ENCODE measurements around the gene FBLIM1.
"Not testable (repeated sequence)": the region's sequence is repeated elsewhere in the genome, so short reads cannot be mapped to it uniquely, and the experiment has no call there.

The FBLIM1 gene

DNA sequence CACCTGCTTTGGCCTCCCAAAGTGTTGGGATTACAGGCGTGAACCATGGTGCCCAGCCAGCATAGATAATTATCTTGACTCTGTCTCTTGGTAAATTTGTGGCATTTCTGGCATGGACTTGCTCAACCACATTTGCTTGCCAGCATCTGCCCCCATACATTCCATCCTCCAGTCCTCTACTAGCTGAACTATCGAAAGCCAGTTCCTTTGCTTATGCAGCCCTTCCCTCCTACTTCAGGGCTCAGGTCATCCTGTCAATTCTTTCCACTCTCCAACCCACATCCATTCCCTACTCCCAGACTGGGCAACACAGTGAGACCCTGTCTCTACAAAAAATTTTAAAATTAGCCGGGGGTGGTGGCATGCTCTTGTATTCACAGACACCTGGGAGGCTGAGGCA is 61.9 kb downstream of the FBLIM1 start:
- H3K4me3 ChIP-seq (ENCODE audit: low read length): no peak overlapping the region
- H3K9me3 ChIP-seq (ENCODE audit: control insufficient read depth, low read length): no peaks in the 10 kb centered on the region
- peaks cover 5% of the 10 kb centered on the region for H3K4me1 ChIP-seq (ENCODE audit: control insufficient read depth, insufficient read depth, low read length)
- H3K36me3 ChIP-seq (ENCODE audit: control insufficient read depth, insufficient read depth, low read length): no peaks in the 10 kb centered on the region
- H3K9ac ChIP-seq (ENCODE audit: low read length): no peak overlapping the region
- no peaks in the 10 kb centered on the region for H3K27me3 ChIP-seq (ENCODE audit: control insufficient read depth, insufficient read depth, low read length)

DNA sequence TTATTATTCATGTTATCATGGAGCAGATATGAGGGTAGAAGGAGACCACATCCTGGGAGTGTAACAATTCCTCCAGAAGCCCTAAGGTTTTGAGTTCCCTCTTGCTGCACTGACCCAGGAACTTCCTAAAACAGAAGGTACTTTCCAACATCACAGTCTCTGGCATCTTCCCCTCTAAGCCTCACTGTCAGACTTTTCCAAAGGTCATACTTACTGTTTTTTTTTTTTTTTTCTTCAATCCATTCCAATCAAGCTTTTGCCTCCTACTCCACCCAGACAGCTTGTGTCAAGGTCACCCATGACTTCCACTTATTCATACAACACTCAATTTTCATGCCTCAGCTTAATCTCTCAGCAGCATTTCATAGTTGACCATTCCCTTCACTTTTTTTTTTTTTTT is 67.2 kb downstream of the FBLIM1 start:
- no peaks in the 10 kb centered on the region for H3K36me3 ChIP-seq (ENCODE audit: control insufficient read depth, insufficient read depth, low read length)
- no peaks in the 10 kb centered on the region for H3K27me3 ChIP-seq (ENCODE audit: control insufficient read depth, insufficient read depth, low read length)
- no peak overlapping the region for H3K4me3 ChIP-seq (ENCODE audit: low read length)
- no peaks in the 10 kb centered on the region for H3K9me3 ChIP-seq (ENCODE audit: control insufficient read depth, low read length)
- no peak overlapping the region for H3K9ac ChIP-seq (ENCODE audit: low read length)
- H3K4me1 ChIP-seq (ENCODE audit: control insufficient read depth, insufficient read depth, low read length): peaks cover 5% of the 10 kb centered on the region

DNA sequence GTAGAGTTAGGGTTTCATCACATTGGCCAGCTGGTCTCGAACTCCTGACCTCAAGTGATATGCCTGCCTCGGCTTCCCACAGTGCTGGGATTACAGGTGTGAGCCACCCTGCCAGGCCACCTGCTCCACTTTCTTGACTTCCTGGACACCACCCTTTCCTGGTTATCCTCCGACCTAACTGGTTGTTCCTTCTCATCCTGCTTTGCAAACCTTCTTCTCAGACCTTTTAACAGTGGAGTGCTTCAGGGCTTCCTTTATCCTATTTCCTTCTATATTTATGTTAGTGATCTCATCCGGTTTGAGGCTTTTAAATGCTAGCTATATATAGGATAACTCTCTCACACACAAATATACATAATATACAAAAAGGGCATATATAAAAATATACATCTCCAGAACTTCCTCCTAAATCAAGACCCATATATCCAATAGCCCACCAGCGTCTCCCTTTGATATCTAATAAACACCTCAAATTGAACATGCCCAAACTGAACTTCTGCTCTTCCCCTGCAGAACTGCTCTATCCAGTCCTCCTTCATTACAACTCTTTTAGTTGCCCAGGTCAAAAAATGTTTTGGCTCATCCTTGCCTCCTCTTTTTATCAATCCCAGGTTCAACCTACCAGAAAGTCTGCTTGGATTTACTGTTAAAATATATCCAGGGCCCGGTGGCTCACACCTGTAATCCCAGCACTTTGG is 68.4 kb downstream of the FBLIM1 start:
- Histone ChIP-seq H3K4me1 (ENCODE audit: control insufficient read depth, insufficient read depth, low read length) (peaks cover 5% of the 10 kb centered on the region), H3K36me3 (ENCODE audit: control insufficient read depth, insufficient read depth, low read length) (no peaks in the 10 kb centered on the region)

DNA sequence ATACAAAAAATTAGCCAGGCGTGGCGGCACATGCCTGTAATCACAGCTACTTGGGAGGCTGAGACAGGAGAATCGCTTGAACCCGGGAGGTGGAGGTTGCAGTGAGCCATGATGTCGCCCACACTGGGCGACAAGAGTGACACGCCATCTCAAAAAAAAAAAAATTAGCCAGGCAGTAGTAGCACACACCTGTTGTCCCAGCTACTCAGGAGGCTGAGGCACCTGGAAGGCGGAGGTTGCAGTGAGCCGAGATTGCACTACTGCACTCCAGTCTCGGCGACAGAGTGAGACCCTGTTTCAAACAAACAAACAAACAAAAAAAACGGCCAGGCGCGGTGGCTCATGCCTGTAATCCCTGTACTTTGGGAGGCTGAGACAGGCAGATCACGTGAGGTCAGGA is 69.0 kb downstream of the FBLIM1 start:
- not testable (repeated sequence) for H3K9ac ChIP-seq (ENCODE audit: low read length); H3K4me1 ChIP-seq (ENCODE audit: control insufficient read depth, insufficient read depth, low read length); H3K9me3 ChIP-seq (ENCODE audit: control insufficient read depth, low read length); H3K36me3 ChIP-seq (ENCODE audit: control insufficient read depth, insufficient read depth, low read length); H3K4me3 ChIP-seq (ENCODE audit: low read length); H3K27me3 ChIP-seq (ENCODE audit: control insufficient read depth, insufficient read depth, low read length)

More for the DNA sequence above, 68.4 kb downstream of the FBLIM1 start:
- no peaks in the 10 kb centered on the region for H3K27me3 ChIP-seq (ENCODE audit: control insufficient read depth, insufficient read depth, low read length)
- no peak overlapping the region for H3K4me3 ChIP-seq (ENCODE audit: low read length)
- no peak overlapping the region for H3K9ac ChIP-seq (ENCODE audit: low read length)
- H3K9me3 ChIP-seq (ENCODE audit: control insufficient read depth, low read length): no peaks in the 10 kb centered on the region

DNA sequence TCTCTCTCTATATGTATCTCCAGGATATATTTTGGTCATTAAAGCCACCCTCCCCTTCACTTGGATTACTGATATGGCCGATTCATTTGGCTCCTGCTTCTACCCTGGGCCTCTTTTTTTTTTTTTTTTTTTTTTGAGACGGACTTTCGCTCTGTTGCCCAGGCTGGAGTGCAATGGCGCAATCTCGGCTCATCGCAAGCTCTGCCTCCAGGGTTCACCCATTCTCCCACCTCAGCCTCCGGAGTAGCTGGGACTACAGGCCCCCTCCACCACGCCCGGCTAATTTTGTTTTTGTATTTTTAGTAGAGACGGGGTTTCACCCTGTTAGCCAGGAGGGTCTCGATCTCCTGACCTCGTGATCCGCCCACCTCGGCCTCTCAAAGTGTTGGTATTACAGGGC is 70.3 kb downstream of the FBLIM1 start:
- H3K4me3 ChIP-seq (ENCODE audit: low read length); H3K4me1 ChIP-seq (ENCODE audit: control insufficient read depth, insufficient read depth, low read length); H3K27me3 ChIP-seq (ENCODE audit: control insufficient read depth, insufficient read depth, low read length); H3K9me3 ChIP-seq (ENCODE audit: control insufficient read depth, low read length); H3K9ac ChIP-seq (ENCODE audit: low read length); H3K36me3 ChIP-seq (ENCODE audit: control insufficient read depth, insufficient read depth, low read length): not testable (repeated sequence)

DNA sequence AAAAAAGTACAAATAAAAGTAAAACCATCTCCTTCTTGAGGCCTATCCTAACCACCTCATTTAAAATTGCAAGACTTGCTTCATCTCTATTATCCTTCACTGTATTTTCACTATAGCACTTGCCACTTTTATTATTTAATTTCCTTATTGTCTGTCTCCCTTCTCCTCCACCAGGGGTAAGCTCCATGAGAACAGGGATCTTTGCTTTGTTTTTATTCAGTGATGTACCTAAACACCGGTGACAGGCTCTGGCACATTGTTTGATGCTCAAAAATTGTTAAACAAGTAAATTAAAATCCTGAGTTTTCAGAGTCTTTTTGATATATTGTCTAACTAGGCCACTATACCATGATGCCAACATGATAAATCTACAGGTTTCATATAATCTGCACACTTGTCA is 71.7 kb downstream of the FBLIM1 start:
- Histone ChIP-seq H3K9me3 (ENCODE audit: control insufficient read depth, low read length) (no peaks in the 10 kb centered on the region), H3K9ac (ENCODE audit: low read length) (no peak overlapping the region), H3K4me1 (ENCODE audit: control insufficient read depth, insufficient read depth, low read length) (peaks cover 9% of the 10 kb centered on the region), H3K4me3 (ENCODE audit: low read length) (no peak overlapping the region), H3K36me3 (ENCODE audit: control insufficient read depth, insufficient read depth, low read length) (no peaks in the 10 kb centered on the region), H3K27me3 (ENCODE audit: control insufficient read depth, insufficient read depth, low read length) (no peaks in the 10 kb centered on the region)

DNA sequence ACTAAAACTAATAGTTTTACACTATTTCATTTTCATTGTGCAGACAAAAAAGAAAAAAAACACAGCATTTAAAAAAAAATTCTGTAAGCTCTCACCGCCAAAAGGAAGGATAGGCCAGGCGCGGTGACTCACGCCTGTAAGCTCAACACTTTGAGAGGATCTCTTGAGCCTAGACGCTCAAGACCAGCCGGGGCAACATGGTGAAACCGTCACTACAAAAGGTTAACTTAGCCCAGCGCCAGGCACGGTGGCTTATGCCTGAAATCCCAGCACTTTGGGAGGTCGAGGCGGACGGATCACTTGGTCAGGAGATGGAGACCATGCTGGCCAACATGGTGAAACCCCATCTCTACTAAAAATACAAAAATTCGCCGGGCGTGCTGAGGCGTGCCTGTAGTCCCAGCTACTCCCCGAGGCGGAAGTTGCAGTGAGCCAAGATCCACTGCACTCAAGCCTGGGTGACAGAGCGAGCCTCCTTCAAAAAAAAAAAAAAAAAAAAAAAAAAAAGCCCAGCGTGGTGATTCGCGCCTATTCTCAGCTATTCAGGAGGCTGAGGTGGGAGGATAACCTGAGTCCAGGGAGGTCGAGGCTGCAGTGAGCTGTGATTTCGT is 74.6 kb downstream of the FBLIM1 start:
- peaks cover 10% of the 10 kb centered on the region for H3K4me1 ChIP-seq (ENCODE audit: control insufficient read depth, insufficient read depth, low read length)
- H3K36me3 ChIP-seq (ENCODE audit: control insufficient read depth, insufficient read depth, low read length): no peaks in the 10 kb centered on the region
- H3K27me3 ChIP-seq (ENCODE audit: control insufficient read depth, insufficient read depth, low read length): no peaks in the 10 kb centered on the region
- peak overlapping the region; percentile 91 for H3K4me3 ChIP-seq (ENCODE audit: low read length)
- peak overlapping the region; percentile 99 for H3K9ac ChIP-seq (ENCODE audit: low read length)
- H3K9me3 ChIP-seq (ENCODE audit: control insufficient read depth, low read length): no peaks in the 10 kb centered on the region

DNA sequence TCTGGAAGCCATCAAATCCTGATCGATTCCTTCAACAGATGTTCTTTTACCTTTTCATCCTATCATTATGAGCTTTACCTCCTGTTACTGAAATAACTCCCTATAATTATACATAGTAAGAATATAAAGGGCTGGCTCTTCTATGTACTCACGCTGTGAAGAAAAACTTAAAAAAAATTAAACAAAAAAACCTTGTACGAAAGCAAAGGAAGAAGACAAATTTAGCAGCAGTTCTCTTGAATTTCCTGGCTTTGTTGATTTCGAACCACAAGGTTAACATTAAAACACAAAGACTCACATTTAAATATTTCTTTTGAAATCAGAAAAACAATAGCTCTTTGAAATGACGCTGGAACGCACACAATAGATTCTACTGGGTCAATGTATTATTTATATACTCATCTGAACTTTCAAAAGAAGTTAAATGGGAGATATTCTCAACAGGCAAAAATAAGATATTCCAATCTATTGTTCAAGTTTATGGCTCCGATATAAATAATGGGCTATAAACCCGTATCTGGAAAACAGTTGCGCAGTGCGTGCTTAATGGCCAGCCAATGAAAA is 75.3 kb downstream of the FBLIM1 start:
- Histone ChIP-seq H3K9me3 (ENCODE audit: control insufficient read depth, low read length) (no peaks in the 10 kb centered on the region), H3K36me3 (ENCODE audit: control insufficient read depth, insufficient read depth, low read length) (no peaks in the 10 kb centered on the region), H3K4me3 (ENCODE audit: low read length) (peak overlapping the region; percentile 91), H3K4me1 (ENCODE audit: control insufficient read depth, insufficient read depth, low read length) (peaks cover 10% of the 10 kb centered on the region), H3K27me3 (ENCODE audit: control insufficient read depth, insufficient read depth, low read length) (no peaks in the 10 kb centered on the region), H3K9ac (ENCODE audit: low read length) (peak overlapping the region; percentile 99)

DNA sequence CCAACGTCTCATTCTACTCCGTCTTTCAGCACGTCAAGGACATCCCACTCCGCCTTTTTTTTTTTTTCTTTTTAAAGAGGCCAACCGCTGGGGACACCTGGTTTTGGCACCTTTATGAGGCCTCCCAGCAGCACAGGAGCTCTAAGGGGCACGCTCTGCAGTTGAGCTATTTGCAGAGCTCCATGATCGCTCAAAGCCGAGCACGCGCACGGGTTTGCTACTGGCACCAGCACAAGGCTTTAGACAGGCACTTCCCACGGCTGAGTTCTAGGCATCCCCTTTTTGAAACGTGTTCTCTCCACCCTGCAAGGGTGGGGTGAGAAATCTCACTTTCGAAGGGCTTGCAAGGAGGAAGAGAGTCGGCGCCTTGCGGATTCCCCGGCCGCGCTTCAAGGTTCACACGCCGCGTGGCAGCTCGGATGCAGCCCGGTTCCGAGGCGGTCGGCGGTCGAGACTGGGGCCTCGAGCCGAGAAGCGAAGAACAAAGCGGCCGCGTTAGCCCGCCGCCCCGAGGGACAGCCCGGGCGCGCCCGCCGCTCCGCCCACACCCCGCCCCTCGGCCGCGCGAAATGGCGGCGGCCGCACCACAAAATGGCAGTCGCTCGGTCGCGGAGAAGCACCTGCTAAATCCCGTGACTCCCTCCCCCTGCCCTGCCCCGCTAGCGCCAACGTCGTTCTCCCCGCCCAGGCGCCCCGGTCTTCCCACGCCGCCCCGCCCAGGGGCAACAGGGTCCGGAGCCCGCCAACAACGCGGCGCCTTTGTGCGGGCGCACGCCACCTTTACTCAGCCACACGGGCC is 76.0 kb downstream of the FBLIM1 start:
- no peaks in the 10 kb centered on the region for H3K27me3 ChIP-seq (ENCODE audit: control insufficient read depth, insufficient read depth, low read length)
- no peaks in the 10 kb centered on the region for H3K36me3 ChIP-seq (ENCODE audit: control insufficient read depth, insufficient read depth, low read length)
- peak overlapping the region; percentile 91 for H3K4me3 ChIP-seq (ENCODE audit: low read length)
- H3K9ac ChIP-seq (ENCODE audit: low read length): peak overlapping the region; percentile 99
- H3K9me3 ChIP-seq (ENCODE audit: control insufficient read depth, low read length): no peaks in the 10 kb centered on the region
- peaks cover 10% of the 10 kb centered on the region for H3K4me1 ChIP-seq (ENCODE audit: control insufficient read depth, insufficient read depth, low read length)

DNA sequence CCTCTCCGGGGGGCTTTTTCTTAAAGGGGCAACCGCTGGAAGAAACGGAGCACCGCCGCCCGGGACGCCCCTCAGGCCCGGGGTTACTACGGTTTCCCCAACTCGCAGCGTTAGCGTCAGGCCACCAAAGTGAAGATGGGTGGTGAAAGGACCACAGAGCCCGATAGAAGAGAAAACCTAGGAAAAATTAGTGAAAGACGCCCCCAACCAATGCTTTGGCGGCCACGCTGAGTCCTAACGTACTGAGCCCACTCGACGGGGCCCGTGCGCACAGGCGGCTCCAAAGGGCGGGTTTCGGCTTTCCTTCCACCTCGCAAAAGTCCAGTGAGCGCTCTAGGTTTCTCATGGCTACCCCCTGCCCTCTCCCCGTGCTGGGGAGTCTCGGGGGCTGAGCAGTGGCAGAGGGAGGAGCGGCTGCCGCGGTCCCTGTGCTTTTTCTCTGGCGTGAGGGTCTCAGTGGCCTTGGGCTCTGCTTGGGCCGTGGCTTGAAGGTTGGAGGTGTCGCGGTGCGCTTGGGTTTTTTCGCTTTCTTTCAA is 76.7 kb downstream of the FBLIM1 start:
- no peaks in the 10 kb centered on the region for H3K27me3 ChIP-seq (ENCODE audit: control insufficient read depth, insufficient read depth, low read length)
- no peaks in the 10 kb centered on the region for H3K9me3 ChIP-seq (ENCODE audit: control insufficient read depth, low read length)
- no peaks in the 10 kb centered on the region for H3K36me3 ChIP-seq (ENCODE audit: control insufficient read depth, insufficient read depth, low read length)
- peaks cover 10% of the 10 kb centered on the region for H3K4me1 ChIP-seq (ENCODE audit: control insufficient read depth, insufficient read depth, low read length)
- peak overlapping the region; percentile 91 for H3K4me3 ChIP-seq (ENCODE audit: low read length)
- peak overlapping the region; percentile 99 for H3K9ac ChIP-seq (ENCODE audit: low read length)

DNA sequence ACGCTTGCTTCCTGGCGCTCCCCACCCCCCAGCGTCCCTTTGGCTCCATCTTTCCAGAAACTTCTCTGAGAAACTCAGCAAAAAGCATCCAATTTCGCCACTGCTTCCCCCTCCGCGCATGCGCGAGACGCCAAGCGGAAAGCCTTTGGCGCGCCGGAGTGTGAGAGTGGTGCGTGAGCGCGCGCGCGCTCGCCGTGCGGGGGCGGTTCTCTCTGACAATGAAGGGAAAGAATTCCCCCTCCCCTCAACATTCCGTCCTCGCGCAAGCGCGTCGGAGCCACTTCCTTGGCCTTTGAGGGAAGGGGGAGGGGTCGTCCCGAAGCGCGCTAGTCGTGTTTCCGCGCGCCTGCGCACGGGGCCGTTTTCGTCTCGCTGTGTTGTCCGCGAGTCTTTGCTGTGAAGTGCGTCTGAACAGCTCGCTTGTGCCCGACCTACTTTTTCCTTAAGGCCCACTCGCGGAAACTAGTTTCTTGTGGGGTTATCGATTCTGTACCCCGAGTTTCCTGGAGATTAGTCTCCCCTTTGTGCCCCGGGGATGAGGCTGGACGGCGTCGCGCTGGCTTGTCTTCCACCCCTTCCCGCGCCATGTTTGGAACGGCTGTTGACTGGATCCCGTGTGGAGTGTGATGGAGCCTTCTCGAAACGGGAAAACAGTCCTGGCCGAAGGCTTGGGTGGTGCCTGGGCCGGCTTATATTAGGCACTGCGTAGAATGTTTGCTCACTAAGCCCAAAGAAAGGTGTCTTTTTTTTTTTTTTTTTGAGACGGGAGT is 77.3 kb downstream of the FBLIM1 start:
- peak overlapping the region; percentile 99 for H3K9ac ChIP-seq (ENCODE audit: low read length)
- H3K36me3 ChIP-seq (ENCODE audit: control insufficient read depth, insufficient read depth, low read length): no peaks in the 10 kb centered on the region
- no peaks in the 10 kb centered on the region for H3K27me3 ChIP-seq (ENCODE audit: control insufficient read depth, insufficient read depth, low read length)
- H3K4me3 ChIP-seq (ENCODE audit: low read length): peak overlapping the region; percentile 91
- peaks cover 10% of the 10 kb centered on the region for H3K4me1 ChIP-seq (ENCODE audit: control insufficient read depth, insufficient read depth, low read length)
- H3K9me3 ChIP-seq (ENCODE audit: control insufficient read depth, low read length): no peaks in the 10 kb centered on the region

Measured in mucosa of stomach (tissue), 1 donor.